ENCODE measurements around the gene TRAPPC12.

TRAPPC12 gene

GRCh38 chr2:3379647-3380534, at the start of gene TRAPPC12:
Gene TRAPPC12 (plus strand): TSS chr2:3379694. CDS start chr2:3387624, 7,930 bp downstream.
- peak within 1 kb of the TSS; percentile 90 for H3K4me3 ChIP-seq (ENCODE audit: low read depth, low read length)
- peak; percentile 48 for TF ChIP-seq CTCF (IDR thresholded peaks at IDR 0.05; ENCODE audit: control insufficient read depth, extremely low read depth, insufficient read depth)
- DNase-seq (ENCODE audit: low read depth), result peak; percentile 58

GRCh38 chr2:3332133-3332532, 47.4 kb upstream of the TRAPPC12 start:
- no peak for TF ChIP-seq CTCF (IDR thresholded peaks at IDR 0.05; ENCODE audit: control insufficient read depth, extremely low read depth, insufficient read depth)
- no peak overlapping the region for H3K4me3 ChIP-seq (ENCODE audit: low read depth, low read length)
- no peak for DNase-seq (ENCODE audit: low read depth)

- TF ChIP-seq CTCF (IDR thresholded peaks at IDR 0.05; ENCODE audit: control insufficient read depth, extremely low read depth, insufficient read depth), result no peak
- H3K4me3 ChIP-seq (ENCODE audit: low read depth, low read length), result no peak overlapping the region
- DNase-seq (ENCODE audit: low read depth), result no peak
Observed at GRCh38 chr2:3334392-3335345, 44.8 kb upstream of the TRAPPC12 start.

- no peak for TF ChIP-seq CTCF (IDR thresholded peaks at IDR 0.05; ENCODE audit: control insufficient read depth, extremely low read depth, insufficient read depth)
- H3K4me3 ChIP-seq (ENCODE audit: low read depth, low read length), result no peak overlapping the region
- DNase-seq (ENCODE audit: low read depth), result no peak
Observed at GRCh38 chr2:3336844-3337243, 42.6 kb upstream of the TRAPPC12 start.

GRCh38 chr2:3338340-3338739, 41.2 kb upstream of the TRAPPC12 start:
- TF ChIP-seq CTCF (IDR thresholded peaks at IDR 0.05; ENCODE audit: control insufficient read depth, extremely low read depth, insufficient read depth), result no peak
- no peak overlapping the region for H3K4me3 ChIP-seq (ENCODE audit: low read depth, low read length)
- DNase-seq (ENCODE audit: low read depth), result no peak

- no peak for DNase-seq (ENCODE audit: low read depth)
- no peak for TF ChIP-seq CTCF (IDR thresholded peaks at IDR 0.05; ENCODE audit: control insufficient read depth, extremely low read depth, insufficient read depth)
- no peak overlapping the region for H3K4me3 ChIP-seq (ENCODE audit: low read depth, low read length)
Observed at GRCh38 chr2:3340144-3340543, 39.4 kb upstream of the TRAPPC12 start.
